Medulla oblongata (tissue), 1 donor: ENCODE measurements around the gene GLP1R.

Experiments used
- DNase-seq: peaks from one replicate; pipeline ENCODE4 v3.0.0-alpha.2; 2015; ENCODE audit errors: extremely low spot score

The GLP1R gene

GRCh38 chr6:39086294-39086693 is 37.7 kb downstream of the GLP1R start:
- no peak for DNase-seq

GRCh38 chr6:39086711-39087110 is 38.1 kb downstream of the GLP1R start:
- DNase-seq, result no peak

- no peak for DNase-seq
These were observed 38.6 kb downstream of the GLP1R start for GRCh38 chr6:39087197-39087596.

- peak; percentile 77 for DNase-seq
These were observed 39.8 kb downstream of the GLP1R start for GRCh38 chr6:39088331-39088730.

GRCh38 chr6:39090036-39090435 is 41.5 kb downstream of the GLP1R start:
- no peak for DNase-seq

- no peak for DNase-seq
These were observed 42.6 kb downstream of the GLP1R start for GRCh38 chr6:39091220-39091619.

- DNase-seq, result no peak
These were observed 43.5 kb downstream of the GLP1R start for GRCh38 chr6:39092124-39092523.

- DNase-seq, result no peak
These were observed 44.6 kb downstream of the GLP1R start for GRCh38 chr6:39093149-39093708.

- DNase-seq, result no peak
These were observed 47.0 kb downstream of the GLP1R start for GRCh38 chr6:39095578-39095977.

- DNase-seq, result no peak
These were observed 51.8 kb downstream of the GLP1R start for GRCh38 chr6:39100358-39100757.

GRCh38 chr6:39102071-39102820 is 53.7 kb downstream of the GLP1R start:
- no peak for DNase-seq

- DNase-seq, result no peak
These were observed 54.2 kb downstream of the GLP1R start for GRCh38 chr6:39102821-39103136.

- DNase-seq, result no peak
These were observed 55.9 kb downstream of the GLP1R start for GRCh38 chr6:39104528-39104927.

GRCh38 chr6:39107034-39107433 is 58.5 kb downstream of the GLP1R start:
- no peak for DNase-seq

GRCh38 chr6:39107641-39108040 is 59.1 kb downstream of the GLP1R start:
- DNase-seq, result no peak

GRCh38 chr6:39108041-39108839 is 59.7 kb downstream of the GLP1R start:
- DNase-seq, result no peak

GRCh38 chr6:39111280-39111679 is 62.7 kb downstream of the GLP1R start:
- no peak for DNase-seq

- no peak for DNase-seq
These were observed 65.2 kb downstream of the GLP1R start for GRCh38 chr6:39113788-39114187.

- no peak for DNase-seq
These were observed 65.8 kb downstream of the GLP1R start for GRCh38 chr6:39114388-39114703.

GRCh38 chr6:39114704-39115599 is 66.4 kb downstream of the GLP1R start, which contains the start of gene SAYSD1:
SAYSD1 (minus strand) TSS chr6:39115186; CDS start chr6:39115089, 97 bp downstream.
- peak; percentile 93 for DNase-seq

- DNase-seq, result no peak
These were observed 70.3 kb downstream of the GLP1R start for GRCh38 chr6:39118921-39119320.

GRCh38 chr6:39124114-39124513 is 75.5 kb downstream of the GLP1R start:
- no peak for DNase-seq
